ENCODE results near the gene CAPN5. TPM values are rescaled to one million over a fixed set of nuclear protein-coding genes. Genes with fewer than 3 reads are reported as not detected.

CAPN5 gene
- total and polyA plus RNA-seq, 2 experiments from 2014 or later = 25.2 to 28.8 TPM

DNA sequence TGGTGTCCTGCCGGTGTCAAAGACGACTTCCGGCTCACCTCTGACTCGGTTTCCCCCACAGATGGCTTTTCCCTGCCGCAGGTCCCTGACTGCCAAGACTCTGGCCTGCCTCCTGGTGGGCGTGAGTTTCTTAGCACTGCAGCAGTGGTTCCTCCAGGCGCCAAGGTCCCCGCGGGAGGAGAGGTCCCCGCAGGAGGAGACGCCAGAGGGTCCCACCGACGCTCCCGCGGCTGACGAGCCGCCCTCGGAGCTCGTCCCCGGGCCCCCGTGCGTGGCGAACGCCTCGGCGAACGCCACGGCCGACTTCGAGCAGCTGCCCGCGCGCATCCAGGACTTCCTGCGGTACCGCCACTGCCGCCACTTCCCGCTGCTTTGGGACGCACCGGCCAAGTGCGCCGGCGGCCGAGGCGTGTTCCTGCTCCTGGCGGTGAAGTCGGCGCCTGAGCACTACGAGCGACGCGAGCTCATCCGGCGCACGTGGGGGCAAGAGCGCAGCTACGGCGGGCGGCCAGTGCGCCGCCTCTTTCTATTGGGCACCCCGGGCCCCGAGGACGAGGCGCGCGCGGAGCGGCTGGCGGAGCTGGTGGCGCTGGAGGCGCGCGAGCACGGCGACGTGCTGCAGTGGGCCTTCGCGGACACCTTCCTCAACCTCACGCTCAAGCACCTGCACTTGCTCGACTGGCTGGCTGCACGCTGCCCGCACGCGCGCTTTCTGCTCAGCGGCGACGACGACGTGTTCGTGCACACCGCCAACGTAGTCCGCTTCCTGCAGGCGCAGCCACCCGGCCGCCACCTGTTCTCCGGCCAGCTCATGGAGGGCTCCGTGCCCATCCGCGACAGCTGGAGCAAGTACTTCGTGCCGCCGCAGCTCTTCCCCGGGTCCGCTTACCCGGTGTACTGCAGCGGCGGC lies 27.0 kb upstream of the CAPN5 start:
- Histone ChIP-seq H3K4me2 (peak overlapping the region; percentile 89), H3K36me3 (replicated peaks; ENCODE audit: insufficient read depth, low read depth) (no peaks in the 10 kb centered on the region), H3K4me3 (peak overlapping the region; percentile 27), H3K9me2 (replicated peaks; ENCODE audit: insufficient read depth) (no peaks in the 10 kb centered on the region), H4K20me1 (ENCODE audit: insufficient read depth, poor library complexity, severe bottlenecking) (no peaks in the 10 kb centered on the region), H3K27ac (no peak overlapping the region), H3K4me1 (ENCODE audit: insufficient read depth) (peaks cover 9% of the 10 kb centered on the region), H3K79me2 (no peaks in the 10 kb centered on the region), H3K27me3 (peaks cover 5% of the 10 kb centered on the region), H3K9me3 (ENCODE audit: low read depth) (no peaks in the 10 kb centered on the region), H2AFZ (peak overlapping the region; percentile 71)
- 26% methylated on average over 93 of the region's 109 CpGs for WGBS (ENCODE audit: low lambda C conversion rate, missing lambda C conversion rate)
- peak; percentile 59 for DNase-seq (ENCODE audit: low spot score)
- no peak for TF ChIP-seq EZH2phosphoT487 (IDR thresholded peaks at IDR 0.05; ENCODE audit: low read depth, severe bottlenecking, unreplicated experiment)
- TF ChIP-seq, protein P1, sequence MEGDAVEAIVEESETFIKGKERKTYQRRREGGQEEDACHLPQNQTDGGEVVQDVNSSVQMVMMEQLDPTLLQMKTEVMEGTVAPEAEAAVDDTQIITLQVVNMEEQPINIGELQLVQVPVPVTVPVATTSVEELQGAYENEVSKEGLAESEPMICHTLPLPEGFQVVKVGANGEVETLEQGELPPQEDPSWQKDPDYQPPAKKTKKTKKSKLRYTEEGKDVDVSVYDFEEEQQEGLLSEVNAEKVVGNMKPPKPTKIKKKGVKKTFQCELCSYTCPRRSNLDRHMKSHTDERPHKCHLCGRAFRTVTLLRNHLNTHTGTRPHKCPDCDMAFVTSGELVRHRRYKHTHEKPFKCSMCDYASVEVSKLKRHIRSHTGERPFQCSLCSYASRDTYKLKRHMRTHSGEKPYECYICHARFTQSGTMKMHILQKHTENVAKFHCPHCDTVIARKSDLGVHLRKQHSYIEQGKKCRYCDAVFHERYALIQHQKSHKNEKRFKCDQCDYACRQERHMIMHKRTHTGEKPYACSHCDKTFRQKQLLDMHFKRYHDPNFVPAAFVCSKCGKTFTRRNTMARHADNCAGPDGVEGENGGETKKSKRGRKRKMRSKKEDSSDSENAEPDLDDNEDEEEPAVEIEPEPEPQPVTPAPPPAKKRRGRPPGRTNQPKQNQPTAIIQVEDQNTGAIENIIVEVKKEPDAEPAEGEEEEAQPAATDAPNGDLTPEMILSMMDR (IDR thresholded peaks at IDR 0.05; ENCODE audit: poor library complexity) = peak; percentile 54

DNA sequence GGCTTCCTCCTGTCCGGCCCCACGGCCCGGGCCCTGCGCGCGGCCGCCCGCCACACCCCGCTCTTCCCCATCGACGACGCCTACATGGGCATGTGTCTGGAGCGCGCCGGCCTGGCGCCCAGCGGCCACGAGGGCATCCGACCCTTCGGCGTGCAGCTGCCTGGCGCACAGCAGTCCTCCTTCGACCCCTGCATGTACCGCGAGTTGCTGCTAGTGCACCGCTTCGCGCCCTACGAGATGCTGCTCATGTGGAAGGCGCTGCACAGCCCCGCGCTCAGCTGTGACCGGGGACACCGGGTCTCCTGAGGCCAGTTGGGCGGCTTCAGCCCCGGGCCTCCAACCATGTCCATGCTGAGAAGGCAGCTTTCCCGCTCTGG lies 26.4 kb upstream of the CAPN5 start:
- no peak overlapping the region for H3K27ac ChIP-seq
- no peaks in the 10 kb centered on the region for H3K79me2 ChIP-seq
- H3K9me3 ChIP-seq (ENCODE audit: low read depth) = no peaks in the 10 kb centered on the region
- no peaks in the 10 kb centered on the region for H3K9me2 ChIP-seq (replicated peaks; ENCODE audit: insufficient read depth)
- H3K36me3 ChIP-seq (replicated peaks; ENCODE audit: insufficient read depth, low read depth) = no peaks in the 10 kb centered on the region
- H2AFZ ChIP-seq = no peak overlapping the region
- no peak overlapping the region for H3K4me2 ChIP-seq
- TF ChIP-seq, protein P1 (IDR thresholded peaks at IDR 0.05; ENCODE audit: poor library complexity) = no peak
- TF ChIP-seq EZH2phosphoT487 (IDR thresholded peaks at IDR 0.05; ENCODE audit: low read depth, severe bottlenecking, unreplicated experiment) (no peak), EZH2 (IDR thresholded peaks at IDR 0.05; ENCODE audit: borderline replicate concordance) (no peak)
- peaks cover 6% of the 10 kb centered on the region for H3K4me1 ChIP-seq (ENCODE audit: insufficient read depth)
- 98% methylated on average over 31 of the region's 37 CpGs for WGBS (ENCODE audit: low lambda C conversion rate, missing lambda C conversion rate)
- no peaks in the 10 kb centered on the region for H4K20me1 ChIP-seq (ENCODE audit: insufficient read depth, poor library complexity, severe bottlenecking)
- no peak for DNase-seq (ENCODE audit: low spot score)
- H3K4me3 ChIP-seq = no peak overlapping the region
- H3K27me3 ChIP-seq = peaks cover 7% of the 10 kb centered on the region

DNA sequence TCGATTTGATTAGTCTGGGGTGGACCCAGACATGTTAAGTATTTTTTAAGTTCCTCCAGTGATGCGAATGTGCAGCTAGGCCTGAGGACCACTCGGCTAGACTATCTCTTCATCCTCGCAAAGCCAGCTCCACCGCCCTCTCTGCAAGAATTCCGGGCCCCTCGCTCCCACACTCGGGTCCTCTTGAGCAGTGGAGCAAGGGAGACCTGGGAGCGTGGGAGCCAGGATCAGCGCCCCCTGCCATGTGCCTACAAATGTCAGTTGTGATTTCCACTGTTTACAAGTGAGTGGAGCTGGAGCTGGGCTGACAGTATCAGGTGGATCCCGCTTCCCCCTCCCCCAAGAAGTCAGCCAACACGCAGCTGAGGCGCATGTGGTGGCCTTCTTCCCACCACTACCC lies 25.9 kb upstream of the CAPN5 start:
- WGBS (ENCODE audit: low lambda C conversion rate, missing lambda C conversion rate) = 95% methylated on average over 13 of the region's 13 CpGs
- Histone ChIP-seq H2AFZ (no peak overlapping the region), H3K27ac (no peak overlapping the region), H4K20me1 (ENCODE audit: insufficient read depth, poor library complexity, severe bottlenecking) (no peaks in the 10 kb centered on the region), H3K27me3 (peaks cover 10% of the 10 kb centered on the region), H3K79me2 (no peaks in the 10 kb centered on the region), H3K9me3 (ENCODE audit: low read depth) (no peaks in the 10 kb centered on the region), H3K9me2 (replicated peaks; ENCODE audit: insufficient read depth) (no peaks in the 10 kb centered on the region), H3K36me3 (replicated peaks; ENCODE audit: insufficient read depth, low read depth) (no peaks in the 10 kb centered on the region), H3K4me2 (no peak overlapping the region), H3K4me1 (ENCODE audit: insufficient read depth) (peaks cover 5% of the 10 kb centered on the region), H3K4me3 (no peak overlapping the region)
- DNase-seq (ENCODE audit: low spot score) = no peak
- TF ChIP-seq EZH2 (IDR thresholded peaks at IDR 0.05; ENCODE audit: borderline replicate concordance) (no peak), EZH2phosphoT487 (IDR thresholded peaks at IDR 0.05; ENCODE audit: low read depth, severe bottlenecking, unreplicated experiment) (no peak)
- TF ChIP-seq, protein P1 (IDR thresholded peaks at IDR 0.05; ENCODE audit: poor library complexity) = no peak
